DND-41 (cell line): Measurements from ENCODE around the gene APOLD1.

Source experiments
- CTCF ChIP-seq: IDR thresholded peaks from 2 replicates; pipeline ENCODE4 v1.5.1; 2012; ENCODE audit warnings: borderline replicate concordance, low read length, moderate library complexity, mild to moderate bottlenecking; ENCODE audit not compliant: poor library complexity, severe bottlenecking; ENCODE audit errors: extremely low read depth
- EZH2 ChIP-seq: IDR thresholded peaks from 3 replicates; pipeline ENCODE4 v1.6.1; 2012; ENCODE audit warnings: borderline replicate concordance, low read depth, mild to moderate bottlenecking, moderate library complexity, low read length, inconsistent platforms; ENCODE audit not compliant: severe bottlenecking

DNA sequence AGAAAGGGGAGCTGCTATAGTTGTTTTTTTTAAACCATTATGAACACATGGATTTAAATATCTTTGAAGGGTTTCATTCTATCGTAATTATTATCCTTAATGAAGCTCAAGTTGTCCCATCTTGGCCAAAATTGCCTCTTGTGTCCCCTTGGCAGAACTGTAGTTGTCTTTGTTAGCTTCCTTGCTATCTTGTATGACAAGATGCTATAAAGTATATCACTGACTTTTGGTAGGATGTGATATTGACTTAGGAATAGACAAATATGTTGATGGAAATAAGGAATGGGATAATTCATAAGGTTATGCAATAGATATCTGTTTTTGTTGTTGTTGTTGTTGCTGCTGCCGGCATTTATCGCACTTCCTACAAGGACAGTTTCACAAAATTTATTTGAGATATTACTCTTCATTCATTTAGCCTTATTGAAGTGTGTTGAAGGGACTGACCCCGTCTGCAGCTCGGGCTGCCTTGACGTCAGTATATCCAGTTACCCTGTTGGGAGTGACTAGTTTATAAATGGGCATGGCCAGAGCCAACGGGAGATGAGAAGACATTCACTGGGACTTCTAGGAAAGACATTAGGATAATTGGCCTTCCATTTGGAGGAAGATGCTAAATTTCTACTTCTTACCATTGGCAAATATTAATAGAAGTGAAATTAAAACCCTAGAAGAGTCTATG lies 26.1 kb upstream of the APOLD1 start:
- TF ChIP-seq EZH2 (no peak), CTCF (no peak)
